Uterus (tissue), 2 donors: ENCODE results near the gene TMEM181.

Source experiments
- CTCF ChIP-seq, 4 experiments: fragments of 200-600 bp in 2 of 4; fragments of 450-650 bp in 2 of 4; sonication (generic) in 2 of 4; IDR thresholded peaks; one replicate each; pipeline ENCODE4 v1.5.1; 2016 to 2019; ENCODE audit warnings: antibody characterized with exemption in 4 of 4, mild to moderate bottlenecking in 2 of 4, moderate library complexity in 1 of 4
- POLR2A ChIP-seq, 2 donors: fragments of 450-650 bp; IDR thresholded peaks; one replicate each; pipeline ENCODE4 v1.6.1; 2016; ENCODE audit warnings: antibody characterized with exemption in 2 of 2, mild to moderate bottlenecking in 1 of 2, moderate library complexity in 1 of 2

- TF ChIP-seq POLR2A (IDR thresholded peaks at IDR 0.05): no peak
- no peak for TF ChIP-seq CTCF (IDR thresholded peaks at IDR 0.05)
These were observed 44.9 kb upstream of the TMEM181 start for GRCh38 chr6:158514991-158515390.
